HG03095 (cell line): ENCODE data around the gene EDAR.

ENCODE experiments used
- ATAC-seq: cut with Tn5 transposase; IDR thresholded peaks from one replicate; pipeline ENCODE4 v1.9.1; 2021; ENCODE audit warnings: moderate library complexity; ENCODE audit not compliant: unreplicated experiment

Gene EDAR

GRCh38 chr2:108942231-108942825 is 46.7 kb downstream of the EDAR start:
- no peak for ATAC-seq

GRCh38 chr2:108941767-108942166 is 47.3 kb downstream of the EDAR start:
- no peak for ATAC-seq

GRCh38 chr2:108941161-108941665 is 47.8 kb downstream of the EDAR start:
- ATAC-seq: no peak

- ATAC-seq: no peak
These were observed 48.9 kb downstream of the EDAR start for GRCh38 chr2:108940156-108940555.

- no peak for ATAC-seq
These were observed 50.8 kb downstream of the EDAR start for GRCh38 chr2:108938077-108938710.

- ATAC-seq: no peak
These were observed 51.5 kb downstream of the EDAR start for GRCh38 chr2:108937367-108938017.

GRCh38 chr2:108936866-108937265 is 52.2 kb downstream of the EDAR start:
- ATAC-seq: no peak

- ATAC-seq: no peak
These were observed 52.8 kb downstream of the EDAR start for GRCh38 chr2:108936076-108936864.

GRCh38 chr2:108935271-108935741 is 53.7 kb downstream of the EDAR start:
- no peak for ATAC-seq

- no peak for ATAC-seq
These were observed 54.3 kb downstream of the EDAR start for GRCh38 chr2:108934583-108935245.

GRCh38 chr2:108934151-108934550 is 54.9 kb downstream of the EDAR start:
- ATAC-seq: no peak

GRCh38 chr2:108933691-108934117 is 55.3 kb downstream of the EDAR start:
- no peak for ATAC-seq

GRCh38 chr2:108932736-108933332 is 56.2 kb downstream of the EDAR start:
- ATAC-seq: no peak

GRCh38 chr2:108931372-108931771 is 57.6 kb downstream of the EDAR start:
- no peak for ATAC-seq

- no peak for ATAC-seq
These were observed 59.1 kb downstream of the EDAR start for GRCh38 chr2:108929807-108930425.

GRCh38 chr2:108928660-108929377 is 60.2 kb downstream of the EDAR start:
- ATAC-seq: no peak

GRCh38 chr2:108927936-108928659 is 60.9 kb downstream of the EDAR start:
- ATAC-seq: no peak

GRCh38 chr2:108927405-108927804 is 61.6 kb downstream of the EDAR start:
- no peak for ATAC-seq
